Loucy (cell line): ENCODE measurements around the gene ARPP19.

Experiments
- H2AFZ ChIP-seq: fragments of 200-600 bp; sonication (generic); 2 replicates; pipeline ENCODE4 v1.6.0; 2016; ENCODE audit warnings: antibody characterized with exemption, mild to moderate bottlenecking, low read length, moderate library complexity
- H3F3A ChIP-seq: fragments of 200-600 bp; 2 replicates; pipeline ENCODE4 v1.6.0; 2016; ENCODE audit warnings: antibody characterized with exemption, low read depth, mild to moderate bottlenecking
- H3K27me3 ChIP-seq: fragments of 200-600 bp; sonication (generic); 2 replicates; pipeline ENCODE4 v1.6.1; 2014; ENCODE audit warnings: low read length, mild to moderate bottlenecking; ENCODE audit not compliant: insufficient read depth, poor library complexity, severe bottlenecking
- H3K36me3 ChIP-seq: fragments of 200-600 bp; sonication (generic); 2 replicates; pipeline ENCODE4 v1.6.1; 2016; ENCODE audit warnings: low read length; ENCODE audit not compliant: insufficient read depth
- H3K4me1 ChIP-seq: fragments of 200-600 bp; sonication (generic); 2 replicates; pipeline ENCODE4 v1.5.1; 2014; ENCODE audit warnings: low read length, mild to moderate bottlenecking; ENCODE audit not compliant: insufficient read depth, poor library complexity, severe bottlenecking
- H3K4me2 ChIP-seq: fragments of 200-600 bp; sonication (generic); 2 replicates; pipeline ENCODE4 v1.6.0; 2014; ENCODE audit warnings: antibody characterized with exemption, low read length, low read depth, mild to moderate bottlenecking; ENCODE audit not compliant: poor library complexity, severe bottlenecking
- H3K4me3 ChIP-seq: fragments of 200-600 bp; sonication (generic); 2 replicates; pipeline ENCODE4 v1.5.1; 2014; ENCODE audit warnings: low read length, mild to moderate bottlenecking, mixed read lengths; ENCODE audit not compliant: poor library complexity, severe bottlenecking
- H3K79me2 ChIP-seq: fragments of 200-600 bp; sonication (generic); 2 replicates; pipeline ENCODE4 v1.6.1; 2014; ENCODE audit warnings: low read length; ENCODE audit not compliant: insufficient read depth
- H3K9ac ChIP-seq: fragments of 200-600 bp; sonication (generic); 2 replicates; pipeline ENCODE4 v1.6.0; 2014; ENCODE audit warnings: mild to moderate bottlenecking, low read depth, low read length, moderate library complexity; ENCODE audit not compliant: poor library complexity, severe bottlenecking
- H3K9me2 ChIP-seq: fragments of 200-600 bp; sonication (generic); replicated peaks from 2 replicates; pipeline ENCODE4 v1.6.1; 2016; ENCODE audit warnings: low read depth, low read length, mixed read lengths
- H3K9me3 ChIP-seq: fragments of 200-600 bp; sonication (generic); 2 replicates; pipeline ENCODE4 v1.6.1; 2014; ENCODE audit warnings: mild to moderate bottlenecking, antibody characterized with exemption, low read length, low read depth; ENCODE audit not compliant: insufficient read depth
- H4K20me1 ChIP-seq: fragments of 200-600 bp; sonication (generic); 2 replicates; pipeline ENCODE4 v1.6.0; 2014; ENCODE audit warnings: antibody characterized with exemption, low read length, mild to moderate bottlenecking; ENCODE audit not compliant: insufficient read depth, poor library complexity, severe bottlenecking
- EZH2phosphoT487 ChIP-seq: fragments of 200-600 bp; IDR thresholded peaks from 2 replicates; pipeline ENCODE4 v1.6.1; 2018; ENCODE audit warnings: antibody characterized with exemption, mild to moderate bottlenecking, moderate library complexity, borderline replicate concordance
- TF ChIP-seq, protein P1 (sequence below): fragments of 200-600 bp; sonication (generic); conservative IDR thresholded peaks from 2 replicates; pipeline ENCODE4 v1.5.1; 2014; ENCODE audit warnings: mild to moderate bottlenecking, antibody characterized with exemption, low read length

ARPP19 gene

DNA sequence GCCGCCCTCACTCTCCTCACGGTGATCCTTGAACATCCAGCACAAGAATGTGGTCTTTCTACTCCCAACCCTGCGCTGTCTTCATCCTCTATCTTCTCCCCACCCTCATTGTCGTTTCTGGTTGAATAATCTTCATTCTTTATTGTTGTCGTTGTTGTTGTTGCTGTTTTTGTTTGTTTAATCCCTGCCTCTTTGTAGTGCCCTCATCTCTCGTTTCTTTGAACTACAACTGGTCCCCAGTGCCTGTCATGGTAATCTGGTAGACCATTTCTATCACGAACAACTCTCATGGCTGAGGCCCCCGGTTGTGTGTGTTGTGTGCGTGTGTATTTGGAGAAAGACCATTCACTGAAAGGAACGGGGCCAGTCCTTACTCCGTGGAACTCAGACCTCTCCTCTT, 38.9 kb downstream of the ARPP19 start:
- peak overlapping the region; percentile 71 for H3K9ac ChIP-seq
- H3K9me3 ChIP-seq: no peaks in the 10 kb centered on the region
- H3K4me1 ChIP-seq: peaks cover 33% of the 10 kb centered on the region
- H3F3A ChIP-seq: no peaks in the 10 kb centered on the region
- no peaks in the 10 kb centered on the region for H3K27me3 ChIP-seq
- no peaks in the 10 kb centered on the region for H3K9me2 ChIP-seq
- peak overlapping the region; percentile 92 for H3K4me3 ChIP-seq
- peak overlapping the region; percentile 88 for H3K4me2 ChIP-seq
- no peak overlapping the region for H2AFZ ChIP-seq
- TF ChIP-seq, protein P1, sequence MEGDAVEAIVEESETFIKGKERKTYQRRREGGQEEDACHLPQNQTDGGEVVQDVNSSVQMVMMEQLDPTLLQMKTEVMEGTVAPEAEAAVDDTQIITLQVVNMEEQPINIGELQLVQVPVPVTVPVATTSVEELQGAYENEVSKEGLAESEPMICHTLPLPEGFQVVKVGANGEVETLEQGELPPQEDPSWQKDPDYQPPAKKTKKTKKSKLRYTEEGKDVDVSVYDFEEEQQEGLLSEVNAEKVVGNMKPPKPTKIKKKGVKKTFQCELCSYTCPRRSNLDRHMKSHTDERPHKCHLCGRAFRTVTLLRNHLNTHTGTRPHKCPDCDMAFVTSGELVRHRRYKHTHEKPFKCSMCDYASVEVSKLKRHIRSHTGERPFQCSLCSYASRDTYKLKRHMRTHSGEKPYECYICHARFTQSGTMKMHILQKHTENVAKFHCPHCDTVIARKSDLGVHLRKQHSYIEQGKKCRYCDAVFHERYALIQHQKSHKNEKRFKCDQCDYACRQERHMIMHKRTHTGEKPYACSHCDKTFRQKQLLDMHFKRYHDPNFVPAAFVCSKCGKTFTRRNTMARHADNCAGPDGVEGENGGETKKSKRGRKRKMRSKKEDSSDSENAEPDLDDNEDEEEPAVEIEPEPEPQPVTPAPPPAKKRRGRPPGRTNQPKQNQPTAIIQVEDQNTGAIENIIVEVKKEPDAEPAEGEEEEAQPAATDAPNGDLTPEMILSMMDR: no peak
- no peak for TF ChIP-seq EZH2phosphoT487
- no peaks in the 10 kb centered on the region for H3K36me3 ChIP-seq
- H3K79me2 ChIP-seq: peaks cover 31% of the 10 kb centered on the region
- peaks cover 13% of the 10 kb centered on the region for H4K20me1 ChIP-seq

DNA sequence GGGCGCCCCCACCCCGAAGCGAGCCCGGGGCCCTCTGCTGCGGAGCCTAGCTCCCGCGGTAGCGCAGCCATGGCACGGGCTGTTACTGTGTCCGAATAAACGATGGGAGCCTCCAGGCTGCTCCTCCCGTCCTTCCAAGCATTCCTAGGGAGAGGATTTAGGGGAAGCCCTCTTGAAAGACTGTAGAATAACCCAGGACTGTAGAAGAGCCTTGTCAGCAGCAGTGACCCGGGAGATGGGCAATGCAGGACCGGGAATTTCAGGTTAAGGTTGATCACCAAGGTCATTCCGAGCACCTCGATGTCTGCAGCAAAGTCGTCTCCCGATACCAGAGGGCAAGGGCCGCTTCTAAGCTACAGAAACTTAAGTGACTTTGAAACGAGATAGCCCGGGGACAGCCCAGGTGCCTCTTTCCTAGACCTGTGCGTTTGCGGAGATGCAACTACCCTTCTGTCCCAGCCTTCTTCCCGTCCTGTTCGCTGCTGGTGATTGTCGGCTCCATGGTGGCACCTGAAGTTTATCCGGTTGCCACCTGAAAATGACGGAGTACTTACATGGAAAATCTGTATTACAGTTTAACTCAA, 39.4 kb downstream of the ARPP19 start:
- Histone ChIP-seq H3F3A (no peaks in the 10 kb centered on the region), H3K4me1 (peaks cover 34% of the 10 kb centered on the region), H3K4me2 (peak overlapping the region; percentile 88), H3K79me2 (peaks cover 35% of the 10 kb centered on the region), H3K9me3 (no peaks in the 10 kb centered on the region), H4K20me1 (peaks cover 13% of the 10 kb centered on the region), H3K9ac (peak overlapping the region; percentile 71), H3K4me3 (peak overlapping the region; percentile 92), H3K27me3 (no peaks in the 10 kb centered on the region), H3K9me2 (no peaks in the 10 kb centered on the region), H2AFZ (peak overlapping the region; percentile 96), H3K36me3 (no peaks in the 10 kb centered on the region)
- no peak for TF ChIP-seq EZH2phosphoT487
- TF ChIP-seq, protein P1: no peak

DNA sequence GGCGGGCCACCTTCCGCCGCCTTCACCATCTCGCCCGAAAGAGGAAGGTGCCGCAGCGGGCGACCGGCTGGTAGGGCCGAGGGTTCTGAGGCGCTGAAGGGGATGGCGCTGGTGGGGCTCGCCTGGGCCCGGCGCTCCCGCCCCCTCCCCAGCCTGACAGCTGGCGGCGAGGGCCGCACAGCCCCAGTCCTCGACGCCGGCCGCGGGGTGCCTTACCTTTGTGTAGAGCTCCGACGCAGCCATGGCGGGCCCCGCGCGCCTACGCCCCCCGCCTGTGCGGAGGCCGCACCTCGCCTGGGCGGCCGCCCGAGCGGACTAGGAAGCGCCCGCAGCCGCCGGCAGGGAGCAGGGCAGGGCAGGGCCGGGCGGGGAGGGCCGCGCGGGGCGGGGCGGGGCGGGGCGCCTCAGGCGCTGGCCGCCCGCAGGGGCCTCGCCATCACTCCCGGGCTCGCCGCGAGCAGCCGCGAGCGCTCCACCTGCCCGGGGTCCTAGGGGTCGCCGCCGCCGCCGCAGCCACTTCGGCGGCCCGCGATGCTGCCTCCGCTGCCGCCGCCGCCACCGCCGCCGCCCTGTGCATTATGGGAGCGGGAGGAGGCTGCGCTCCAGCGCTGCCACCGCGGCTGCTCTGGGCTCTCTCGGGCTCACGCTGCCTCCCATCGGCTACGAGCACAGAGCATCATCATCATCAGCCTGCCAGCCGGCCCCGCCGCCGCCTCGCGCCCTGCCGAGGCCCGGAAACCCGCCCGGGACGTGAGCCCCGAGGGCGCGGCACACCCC, 40.1 kb downstream of the ARPP19 start, which contains the start of gene MYO5A:
MYO5A (minus strand) TSS at position 317 of the 777 bp plus-strand sequence; CDS start at position 243, 74 bp downstream.
- no peaks in the 10 kb centered on the region for H3K36me3 ChIP-seq
- H2AFZ ChIP-seq: peak within 1 kb of the TSS; percentile 96
- peak within 1 kb of the TSS; percentile 96 for H3K4me2 ChIP-seq
- H3K79me2 ChIP-seq: peaks cover 35% of the 10 kb centered on the region
- H3K9me3 ChIP-seq: no peaks in the 10 kb centered on the region
- H3K9ac ChIP-seq: peak within 1 kb of the TSS; percentile 79
- H3K4me1 ChIP-seq: peaks cover 34% of the 10 kb centered on the region
- no peak for TF ChIP-seq EZH2phosphoT487
- TF ChIP-seq, protein P1: peak; percentile 19
- peak within 1 kb of the TSS; percentile 92 for H3K4me3 ChIP-seq
- H3K27me3 ChIP-seq: no peaks in the 10 kb centered on the region
- H4K20me1 ChIP-seq: peaks cover 13% of the 10 kb centered on the region
- H3F3A ChIP-seq: no peaks in the 10 kb centered on the region
- H3K9me2 ChIP-seq: no peaks in the 10 kb centered on the region
